Endothelial cell of umbilical vein (primary cell): ENCODE results near the gene TCIRG1. TPM values are rescaled to one million over a fixed set of nuclear protein-coding genes. Genes with fewer than 3 reads are reported as not detected.

Experiments
- BruUV-seq: library from RNA; stranded (reverse); fragments of 400-500 nt; replicated peaks from 2 replicates; lab custom pipeline; 2021; lab: Mats Ljungman, UMichigan
- CTCF ChIA-PET: fragments of 300-600, 350-600 bp; sonication (Branson Sonifier 250); formaldehyde crosslinking; loops from one replicate; lab custom pipeline; 2021; ENCODE audit warnings: antibody characterized with exemption, inconsistent platforms; lab: Charles Lee
- POLR2A ChIA-PET: fragments of 300-600, 350-600 bp; sonication (Branson Sonifier 250); formaldehyde crosslinking; loops from one replicate; lab custom pipeline; 2021; ENCODE audit warnings: antibody characterized with exemption, inconsistent platforms; lab: Charles Lee
- DNase-seq: peaks from one replicate; pipeline ENCODE4 v3.0.0-alpha.2; 2011; ENCODE audit warnings: low read depth, low spot score
- FAIRE-seq: peaks from 2 replicates; lab custom pipeline; 2011; peaks lifted over from hg19 to GRCh38; lab: Jason Lieb, UNC
- H2AFZ ChIP-seq: 2 replicates; pipeline ENCODE4 v1.6.0; 2012; ENCODE audit warnings: low read depth, low read length, control low read depth, inconsistent platforms
- H3K27ac ChIP-seq: 2 replicates; pipeline ENCODE4 v1.5.1; 2011; ENCODE audit warnings: low read depth, mild to moderate bottlenecking, control low read depth, low read length, moderate library complexity; ENCODE audit not compliant: insufficient read depth
- H3K27me3 ChIP-seq, 2 experiments: 2 replicates each; pipeline versions ENCODE4 v1.6.0 to v1.6.1; 2011; ENCODE audit warnings: low read length in 2 of 2, mixed read lengths in 1 of 2; ENCODE audit not compliant: control insufficient read depth in 2 of 2, insufficient read depth in 2 of 2
- H3K36me3 ChIP-seq, 2 experiments: 2 replicates in 1 of 2; 3 replicates in 1 of 2; pipeline ENCODE4 v1.5.1; 2011; ENCODE audit warnings: low read length in 2 of 2, mild to moderate bottlenecking in 1 of 2, moderate library complexity in 1 of 2; ENCODE audit not compliant: control insufficient read depth in 2 of 2, insufficient read depth in 2 of 2; ENCODE audit errors: extremely low read depth in 1 of 2
- H3K4me1 ChIP-seq: 3 replicates; pipeline ENCODE4 v1.5.1; 2011; ENCODE audit warnings: mild to moderate bottlenecking, low read length; ENCODE audit not compliant: control insufficient read depth, insufficient read depth; ENCODE audit errors: extremely low read depth
- H3K4me2 ChIP-seq: 2 replicates; pipeline ENCODE4 v1.6.1; 2011; ENCODE audit warnings: low read length, control low read depth, mixed read lengths; ENCODE audit not compliant: insufficient read depth
- H3K4me3 ChIP-seq, 3 experiments: fragments of 200-600 bp in 1 of 3; sonication (generic), shearing (Covaris generic) in 1 of 3; replicated peaks in 1 of 3; 2 replicates each; pipeline ENCODE4 v1.5.1; 2011 to 2016; ENCODE audit warnings: control low read depth in 3 of 3, low read length in 3 of 3, mild to moderate bottlenecking in 2 of 3, inconsistent platforms in 1 of 3, low read depth in 1 of 3, moderate library complexity in 1 of 3; ENCODE audit not compliant: insufficient read depth in 1 of 3
- H3K79me2 ChIP-seq: 2 replicates; pipeline ENCODE4 v1.6.0; 2012; ENCODE audit warnings: low read length, inconsistent platforms; ENCODE audit not compliant: control insufficient read depth, insufficient read depth
- H3K9ac ChIP-seq: replicated peaks from 2 replicates; pipeline ENCODE3; 2011; ENCODE audit warnings: low read length, control low read depth; ENCODE audit not compliant: insufficient read depth; ENCODE audit errors: extremely low read depth
- H3K9me1 ChIP-seq: replicated peaks from 3 replicates; pipeline ENCODE4 v1.6.0; 2011; ENCODE audit warnings: mild to moderate bottlenecking, low read length; ENCODE audit not compliant: control insufficient read depth, insufficient read depth; ENCODE audit errors: extremely low read depth
- H3K9me3 ChIP-seq: replicated peaks from 2 replicates; pipeline ENCODE4 v1.5.1; 2012; ENCODE audit warnings: low read length, inconsistent platforms; ENCODE audit not compliant: control insufficient read depth, insufficient read depth
- H4K20me1 ChIP-seq: replicated peaks from 2 replicates; pipeline ENCODE3; 2011; ENCODE audit warnings: mild to moderate bottlenecking, low read length; ENCODE audit not compliant: control insufficient read depth, insufficient read depth; ENCODE audit errors: extremely low read depth
- EZH2 ChIP-seq: IDR thresholded peaks from 2 replicates; pipeline ENCODE4 v1.6.1; 2012; ENCODE audit warnings: borderline replicate concordance, low read depth, mild to moderate bottlenecking, moderate library complexity, low read length, inconsistent platforms; ENCODE audit not compliant: severe bottlenecking
- FOS ChIP-seq: IDR thresholded peaks from 2 replicates; pipeline ENCODE4 v1.6.1; 2011; ENCODE audit warnings: mild to moderate bottlenecking, low read length, moderate library complexity, borderline replicate concordance; ENCODE audit not compliant: insufficient read depth
- GATA2 ChIP-seq: IDR thresholded peaks from 2 replicates; pipeline ENCODE4 v1.7.0; 2011; ENCODE audit warnings: low read depth, mild to moderate bottlenecking, moderate library complexity, mixed read lengths, low read length; ENCODE audit not compliant: insufficient read length, insufficient read depth
- JUN ChIP-seq: IDR thresholded peaks from 2 replicates; pipeline ENCODE4 v1.6.1; 2011; ENCODE audit warnings: borderline replicate concordance, low read depth; ENCODE audit not compliant: insufficient read length, insufficient read depth
- MYC ChIP-seq: IDR thresholded peaks from one replicate; pipeline ENCODE4 v1.6.1; 2011; ENCODE audit warnings: mild to moderate bottlenecking, low read depth, low read length
- POLR2A ChIP-seq: IDR thresholded peaks from 2 replicates; pipeline ENCODE4 v1.6.1; 2012; ENCODE audit warnings: low read depth, mild to moderate bottlenecking, control low read depth, low read length
- POLR2AphosphoS5 ChIP-seq: IDR thresholded peaks from 2 replicates; pipeline ENCODE4 v1.6.1; 2012; ENCODE audit warnings: low read depth, mild to moderate bottlenecking, control low read depth, low read length, moderate library complexity; ENCODE audit not compliant: insufficient read depth
- dilution Hi-C: fragments of 300-500 bp; cut with MboI; formaldehyde crosslinking; loops from one replicate; pipeline ENCODE4 v1.15.0; 2019; ENCODE audit warnings: low sequenced_read_pairs; ENCODE audit not compliant: extremely low pct_ligation_motif_present
- intact Hi-C: fragments of 100-400 bp; cut with micrococcal nuclease; formaldehyde crosslinking; loops from one replicate; pipeline ENCODE4 v1.10.0; 2022
- polyA plus RNA-seq, 4 experiments: library from polyadenylated mRNA; depleted of rRNA in 3 of 4; stranded (reverse) in 3 of 4; unstranded in 1 of 4; fragments of >200 nt; gene quantifications; 2 replicates each; pipeline versions ENCODE4 v1.2.1 to v1.2.3, GENCODE V29; 2011 to 2012; ENCODE audit warnings: missing spikeins in 1 of 4
- total RNA-seq: library from RNA; stranded (reverse); gene quantifications from 2 replicates; pipeline ENCODE4 v1.2.3, GENCODE V29; 2021
- TF ChIP-seq, protein P1 (sequence below): IDR thresholded peaks from 2 replicates; pipeline ENCODE4 v1.6.1; 2011; ENCODE audit not compliant: insufficient read depth, insufficient read length
- TF ChIP-seq, protein P2 (sequence below), 2 donors: IDR thresholded peaks; 1 replicate in 1 of 2; 2 replicates in 1 of 2; pipeline ENCODE4 v1.5.1; 2011; ENCODE audit warnings: low read length in 2 of 2, mild to moderate bottlenecking in 2 of 2, moderate library complexity in 2 of 2, control low read depth in 1 of 2, inconsistent platforms in 1 of 2, low read depth in 1 of 2; ENCODE audit not compliant: insufficient read depth in 1 of 2; ENCODE audit errors: extremely low read depth in 1 of 2

TCIRG1 gene
- total and polyA plus RNA-seq, 2 donors (not counting 3 experiments of a cell fraction or from before 2014, with no cell fraction given), result 134 to 183 TPM

DNA sequence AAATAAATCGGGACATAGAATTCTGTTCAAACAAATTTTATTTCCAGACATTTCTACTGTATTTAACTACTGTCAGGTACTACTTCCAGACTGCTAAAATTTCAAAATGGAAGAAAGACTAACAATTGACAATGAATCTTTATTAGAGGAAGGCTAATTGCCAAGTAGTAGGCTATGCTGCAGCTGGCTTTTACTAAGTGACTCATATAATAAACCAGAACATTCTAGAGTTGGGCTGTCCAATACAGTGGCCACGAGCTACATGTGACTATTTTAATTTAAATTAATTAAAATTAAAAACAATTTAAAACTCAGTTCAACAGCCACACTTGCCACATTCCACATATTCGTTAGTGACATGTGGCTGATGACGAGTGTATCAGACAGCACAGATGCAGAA is 54.7 kb downstream of the TCIRG1 start:
- no peaks in the 10 kb centered on the region for H3K79me2 ChIP-seq
- POLR2A ChIA-PET, result no interaction called here
- CTCF ChIA-PET, result interaction anchor here (1.2 kb wide), 1 partner anchor 113 kb away, joined by 3 read pairs; no protein-coding TSS in a partner anchor
- no peak overlapping the region for H3K4me2 ChIP-seq
- no peak overlapping the region for H3K4me3 ChIP-seq
- DNase-seq, result no peak
- no peaks in the 10 kb centered on the region for H3K9me1 ChIP-seq
- H2AFZ ChIP-seq, result no peak overlapping the region
- no peaks in the 10 kb centered on the region for H3K27me3 ChIP-seq
- intact Hi-C loops (no loop called here), dilution Hi-C loops (no loop called here)
- H3K9ac ChIP-seq, result no peak overlapping the region
- H3K27ac ChIP-seq, result no peak overlapping the region
- H3K9me3 ChIP-seq, result no peaks in the 10 kb centered on the region
- no peaks in the 10 kb centered on the region for H3K36me3 ChIP-seq
- no peaks in the 10 kb centered on the region for H3K4me1 ChIP-seq
- FAIRE-seq, result no peak
- TF ChIP-seq, protein P1, sequence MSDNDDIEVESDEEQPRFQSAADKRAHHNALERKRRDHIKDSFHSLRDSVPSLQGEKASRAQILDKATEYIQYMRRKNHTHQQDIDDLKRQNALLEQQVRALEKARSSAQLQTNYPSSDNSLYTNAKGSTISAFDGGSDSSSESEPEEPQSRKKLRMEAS, result no peak
- TF ChIP-seq JUN (no peak), GATA2 (no peak), POLR2A (no peak), MYC (no peak), FOS (no peak), EZH2 (no peak), POLR2AphosphoS5 (no peak)
- TF ChIP-seq, protein P2, sequence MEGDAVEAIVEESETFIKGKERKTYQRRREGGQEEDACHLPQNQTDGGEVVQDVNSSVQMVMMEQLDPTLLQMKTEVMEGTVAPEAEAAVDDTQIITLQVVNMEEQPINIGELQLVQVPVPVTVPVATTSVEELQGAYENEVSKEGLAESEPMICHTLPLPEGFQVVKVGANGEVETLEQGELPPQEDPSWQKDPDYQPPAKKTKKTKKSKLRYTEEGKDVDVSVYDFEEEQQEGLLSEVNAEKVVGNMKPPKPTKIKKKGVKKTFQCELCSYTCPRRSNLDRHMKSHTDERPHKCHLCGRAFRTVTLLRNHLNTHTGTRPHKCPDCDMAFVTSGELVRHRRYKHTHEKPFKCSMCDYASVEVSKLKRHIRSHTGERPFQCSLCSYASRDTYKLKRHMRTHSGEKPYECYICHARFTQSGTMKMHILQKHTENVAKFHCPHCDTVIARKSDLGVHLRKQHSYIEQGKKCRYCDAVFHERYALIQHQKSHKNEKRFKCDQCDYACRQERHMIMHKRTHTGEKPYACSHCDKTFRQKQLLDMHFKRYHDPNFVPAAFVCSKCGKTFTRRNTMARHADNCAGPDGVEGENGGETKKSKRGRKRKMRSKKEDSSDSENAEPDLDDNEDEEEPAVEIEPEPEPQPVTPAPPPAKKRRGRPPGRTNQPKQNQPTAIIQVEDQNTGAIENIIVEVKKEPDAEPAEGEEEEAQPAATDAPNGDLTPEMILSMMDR (IDR thresholded peaks at IDR 0.05; ENCODE audit: extremely low read depth in 1 of 2, insufficient read depth in 1 of 2, low read depth in 1 of 2, low read length in 2 of 2), result no peak
- no peaks in the 10 kb centered on the region for H4K20me1 ChIP-seq
- no TSS peak for BruUV-seq
